Measurements from ENCODE around the gene PDIA6. TPM values are rescaled to one million over a fixed set of nuclear protein-coding genes. Genes with fewer than 3 reads are reported as not detected.

Gene PDIA6
- total RNA-seq, 1 donor from 2014 or later: 346 TPM

DNA sequence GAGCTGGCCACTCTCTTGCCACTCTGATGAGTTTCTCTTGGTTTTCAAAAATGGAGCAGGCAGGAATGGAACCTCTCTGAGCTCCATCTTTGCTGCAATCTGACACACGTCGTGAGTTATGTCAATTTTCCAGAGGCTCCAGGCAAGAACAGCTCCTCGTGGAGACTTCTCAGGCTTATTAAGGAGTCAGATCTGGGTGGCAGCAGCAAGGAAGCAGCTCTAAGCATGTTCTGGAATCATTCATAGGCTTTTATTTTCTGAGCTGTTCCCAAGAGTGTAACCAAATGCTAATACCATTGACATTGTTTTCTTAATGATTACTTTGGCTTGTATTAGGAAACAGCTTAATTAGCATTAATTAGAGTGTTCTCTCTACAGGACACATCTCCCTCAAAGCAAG lies 26.1 kb upstream of the PDIA6 start:
- Histone ChIP-seq H3K36me3 (ENCODE audit: insufficient read depth, low read length) (no peaks in the 10 kb centered on the region), H3K4me1 (ENCODE audit: insufficient read depth, low read length) (no peaks in the 10 kb centered on the region), H3K27ac (ENCODE audit: low read depth, low read length) (no peak overlapping the region), H3K27me3 (ENCODE audit: insufficient read depth, low read length) (peaks cover 7% of the 10 kb centered on the region), H3K9me3 (ENCODE audit: insufficient read depth, low read depth, low read length) (peaks cover 15% of the 10 kb centered on the region), H3K9ac (ENCODE audit: low read length) (no peak overlapping the region), H4K20me1 (ENCODE audit: insufficient read depth, low read length) (no peaks in the 10 kb centered on the region), H3K4me3 (ENCODE audit: insufficient read depth, low read depth, low read length) (no peak overlapping the region), H3K4me2 (ENCODE audit: low read length) (no peak overlapping the region), H3K79me2 (ENCODE audit: insufficient read depth, low read length) (no peaks in the 10 kb centered on the region), H2AFZ (ENCODE audit: low read depth, low read length) (no peak overlapping the region)
- Mint-ChIP-seq H3K27ac (ENCODE audit: unreplicated experiment) (no peak overlapping the region), H3K27me3 (ENCODE audit: low read depth, unreplicated experiment) (peaks cover 36% of the 10 kb centered on the region), H3K4me1 (ENCODE audit: low read depth, unreplicated experiment) (peaks cover 2% of the 10 kb centered on the region), H3K4me3 (ENCODE audit: unreplicated experiment) (no peak overlapping the region), H3K9me3 (ENCODE audit: unreplicated experiment) (peaks cover 20% of the 10 kb centered on the region), H3K36me3 (ENCODE audit: low read depth, unreplicated experiment) (no peaks in the 10 kb centered on the region)
- no peak for FAIRE-seq
- DNase-seq (ENCODE audit: low read depth): no peak
- TF ChIP-seq EZH2 (IDR thresholded peaks at IDR 0.05; ENCODE audit: insufficient read depth, low read length) (no peak), CTCF (IDR thresholded peaks at IDR 0.05; ENCODE audit: insufficient read depth, low read depth, low read length) (no peak)

GRCh38 chr2:10837298-10838266 lies 25.0 kb upstream of the PDIA6 start:
- H3K9ac ChIP-seq (ENCODE audit: low read length): no peak overlapping the region
- H2AFZ ChIP-seq (ENCODE audit: low read depth, low read length): no peak overlapping the region
- Mint-ChIP-seq H3K27ac (ENCODE audit: unreplicated experiment) (no peak overlapping the region), H3K27me3 (ENCODE audit: low read depth, unreplicated experiment) (peaks cover 43% of the 10 kb centered on the region), H3K4me3 (ENCODE audit: unreplicated experiment) (no peak overlapping the region), H3K36me3 (ENCODE audit: low read depth, unreplicated experiment) (no peaks in the 10 kb centered on the region), H3K9me3 (ENCODE audit: unreplicated experiment) (peaks cover 17% of the 10 kb centered on the region), H3K4me1 (ENCODE audit: low read depth, unreplicated experiment) (no peaks in the 10 kb centered on the region)
- DNase-seq (ENCODE audit: low read depth) (no peak), FAIRE-seq (no peak)
- H3K4me1 ChIP-seq (ENCODE audit: insufficient read depth, low read length): no peaks in the 10 kb centered on the region
- peaks cover 9% of the 10 kb centered on the region for H3K27me3 ChIP-seq (ENCODE audit: insufficient read depth, low read length)
- H3K4me3 ChIP-seq (ENCODE audit: insufficient read depth, low read depth, low read length): no peak overlapping the region
- no peak overlapping the region for H3K27ac ChIP-seq (ENCODE audit: low read depth, low read length)
- H3K79me2 ChIP-seq (ENCODE audit: insufficient read depth, low read length): no peaks in the 10 kb centered on the region
- H4K20me1 ChIP-seq (ENCODE audit: insufficient read depth, low read length): no peaks in the 10 kb centered on the region
- no peak overlapping the region for H3K4me2 ChIP-seq (ENCODE audit: low read length)
- no peak for TF ChIP-seq CTCF (IDR thresholded peaks at IDR 0.05; ENCODE audit: insufficient read depth, low read depth, low read length)
- TF ChIP-seq EZH2 (IDR thresholded peaks at IDR 0.05; ENCODE audit: insufficient read depth, low read length): no peak
- H3K9me3 ChIP-seq (ENCODE audit: insufficient read depth, low read depth, low read length): peaks cover 15% of the 10 kb centered on the region
- H3K36me3 ChIP-seq (ENCODE audit: insufficient read depth, low read length): no peaks in the 10 kb centered on the region

All from astrocyte (in vitro differentiated cells and primary cell).